H9 (cell line): ENCODE data around the gene EZH1. TPM values are rescaled to one million over a fixed set of nuclear protein-coding genes. Genes with fewer than 3 reads are reported as not detected.

Source experiments
- DNase-seq: peaks from one replicate; pipeline ENCODE4 v3.0.0-alpha.2; 2017
- H2AFZ ChIP-seq: one replicate; pipeline ENCODE4 v1.6.1; 2013; ENCODE audit warnings: mild to moderate bottlenecking, low read length, control low read depth, moderate library complexity
- H2AK5ac ChIP-seq: 2 replicates; pipeline ENCODE4 v1.6.1; 2013; ENCODE audit warnings: low read length, control low read depth, mixed read lengths; ENCODE audit not compliant: insufficient read length
- H2BK120ac ChIP-seq: one replicate; pipeline ENCODE4 v1.6.1; 2013; ENCODE audit warnings: low read depth, mild to moderate bottlenecking, low read length, control low read depth, inconsistent platforms; ENCODE audit not compliant: poor library complexity, severe bottlenecking
- H2BK12ac ChIP-seq: 2 replicates; pipeline ENCODE4 v1.6.1; 2013; ENCODE audit warnings: low read length, control low read depth, mixed read lengths, low read depth; ENCODE audit not compliant: insufficient read length
- H2BK15ac ChIP-seq: 2 replicates; pipeline ENCODE4 v1.6.1; 2013; ENCODE audit warnings: low read depth, low read length, control low read depth
- H2BK20ac ChIP-seq: one replicate; pipeline ENCODE4 v1.6.1; 2013; ENCODE audit warnings: low read depth, mild to moderate bottlenecking, low read length, control low read depth, inconsistent platforms; ENCODE audit not compliant: poor library complexity, severe bottlenecking
- H2BK5ac ChIP-seq: 2 replicates; pipeline ENCODE4 v1.6.1; 2013; ENCODE audit warnings: low read length, control low read depth, mixed read lengths; ENCODE audit not compliant: insufficient read length
- H3K14ac ChIP-seq: 2 replicates; pipeline ENCODE4 v1.6.1; 2013; ENCODE audit warnings: low read length, control low read depth; ENCODE audit not compliant: insufficient read depth
- H3K18ac ChIP-seq: 2 replicates; pipeline ENCODE4 v1.6.1; 2013; ENCODE audit warnings: low read depth, mild to moderate bottlenecking, mixed read lengths, low read length, control low read depth; ENCODE audit not compliant: insufficient read length
- H3K23ac ChIP-seq: 2 replicates; pipeline ENCODE4 v1.6.1; 2013; ENCODE audit warnings: low read length, control low read depth, mixed read lengths, low read depth; ENCODE audit not compliant: insufficient read length
- H3K23me2 ChIP-seq: 2 replicates; pipeline ENCODE4 v1.6.1; 2013; ENCODE audit warnings: low read depth, mild to moderate bottlenecking, mixed read lengths, low read length, control low read depth; ENCODE audit not compliant: insufficient read length, poor library complexity, severe bottlenecking
- H3K27ac ChIP-seq: 2 replicates; pipeline ENCODE4 v1.5.1; 2013; ENCODE audit warnings: low read length, control low read depth, mixed read lengths, low read depth; ENCODE audit not compliant: insufficient read length
- H3K27me3 ChIP-seq: 2 replicates; pipeline ENCODE4 v1.6.1; 2013; ENCODE audit warnings: low read length, control low read depth, inconsistent platforms; ENCODE audit not compliant: insufficient read depth
- H3K4ac ChIP-seq: 2 replicates; pipeline ENCODE4 v1.6.1; 2013; ENCODE audit warnings: low read depth, mild to moderate bottlenecking, control low read depth, inconsistent platforms, low read length, moderate library complexity
- H3K4me1 ChIP-seq: 2 replicates; pipeline ENCODE4 v1.6.1; 2013; ENCODE audit warnings: low read length, control low read depth, inconsistent platforms; ENCODE audit not compliant: insufficient read depth
- H3K4me2 ChIP-seq: 2 replicates; pipeline ENCODE4 v1.6.1; 2013; ENCODE audit warnings: low read length, control low read depth, mixed read lengths; ENCODE audit not compliant: insufficient read length, insufficient read depth
- H3K56ac ChIP-seq: 2 replicates; pipeline ENCODE4 v1.6.1; 2013; ENCODE audit warnings: low read depth, mild to moderate bottlenecking, mixed read lengths, low read length, control low read depth; ENCODE audit not compliant: insufficient read length
- H3K79me1 ChIP-seq: 2 replicates; pipeline ENCODE4 v1.6.1; 2013; ENCODE audit warnings: low read depth, mild to moderate bottlenecking, moderate library complexity, low read length, control low read depth, inconsistent platforms; ENCODE audit not compliant: insufficient read depth, poor library complexity, severe bottlenecking
- H3K79me2 ChIP-seq: 2 replicates; pipeline ENCODE4 v1.6.1; 2013; ENCODE audit warnings: low read length, control low read depth, inconsistent platforms; ENCODE audit not compliant: insufficient read depth
- H3K9ac ChIP-seq: 2 replicates; pipeline ENCODE4 v1.6.1; 2013; ENCODE audit warnings: low read length, control low read depth, mixed read lengths; ENCODE audit not compliant: insufficient read length; ENCODE audit errors: extremely low read depth
- H3K9me3 ChIP-seq: one replicate; pipeline ENCODE4 v1.6.1; 2013; ENCODE audit warnings: low read depth, low read length, inconsistent platforms; ENCODE audit not compliant: control insufficient read depth
- H3T11ph ChIP-seq: one replicate; pipeline ENCODE4 v1.6.1; 2013; ENCODE audit warnings: mild to moderate bottlenecking, low read length, control low read depth, inconsistent platforms
- H4K20me1 ChIP-seq: one replicate; pipeline ENCODE4 v1.6.1; 2013; ENCODE audit not compliant: control insufficient read depth, insufficient read length, insufficient read depth
- H4K5ac ChIP-seq: 2 replicates; pipeline ENCODE4 v1.6.1; 2013; ENCODE audit warnings: low read depth, mild to moderate bottlenecking, mixed read lengths, low read length, control low read depth; ENCODE audit not compliant: insufficient read length
- H4K8ac ChIP-seq: replicated peaks from 2 replicates; pipeline ENCODE4 v1.6.1; 2013; ENCODE audit warnings: low read length, control low read depth, mixed read lengths, low read depth; ENCODE audit not compliant: insufficient read length
- H4K91ac ChIP-seq: 2 replicates; pipeline ENCODE4 v1.6.1; 2013; ENCODE audit warnings: low read depth, mild to moderate bottlenecking, moderate library complexity, mixed read lengths, low read length, control low read depth; ENCODE audit not compliant: insufficient read length
- H3K27ac Mint-ChIP-seq, 3 experiments: 2 replicates in 2 of 3; 3 replicates in 1 of 3; pipeline ENCODE4 v1.8.0; 2020 to 2021; ENCODE audit warnings: mixed read lengths in 3 of 3, mild to moderate bottlenecking in 1 of 3, moderate library complexity in 1 of 3
- H3K27me3 Mint-ChIP-seq: 2 replicates; pipeline ENCODE4 v1.8.0; 2021; ENCODE audit warnings: low read depth, mild to moderate bottlenecking, moderate library complexity, mixed read lengths
- H3K36me3 Mint-ChIP-seq, 3 experiments: 2 replicates in 2 of 3; 3 replicates in 1 of 3; pipeline ENCODE4 v1.8.0; 2020 to 2021; ENCODE audit warnings: low read depth in 3 of 3, mixed read lengths in 3 of 3; ENCODE audit not compliant: insufficient read depth in 1 of 3
- H3K4me1 Mint-ChIP-seq, 2 experiments: 2 replicates each; pipeline ENCODE4 v1.8.0; 2020; ENCODE audit warnings: mixed read lengths in 2 of 2
- H3K4me3 Mint-ChIP-seq, 2 experiments: 2 replicates in 1 of 2; 3 replicates in 1 of 2; pipeline ENCODE4 v1.8.0; 2020 to 2021; ENCODE audit warnings: mild to moderate bottlenecking in 2 of 2, mixed read lengths in 2 of 2, moderate library complexity in 1 of 2
- H3K9me3 Mint-ChIP-seq, 2 experiments: 2 replicates in 1 of 2; 3 replicates in 1 of 2; pipeline ENCODE4 v1.8.0; 2020; ENCODE audit warnings: mild to moderate bottlenecking in 2 of 2, mixed read lengths in 2 of 2, moderate library complexity in 1 of 2
- CTCF ChIP-seq: fragments of 200-600 bp; sonication (generic); conservative IDR thresholded peaks from 3 replicates; pipeline ENCODE4 v1.8.0; 2021; ENCODE audit warnings: antibody characterized with exemption, mild to moderate bottlenecking
- WGBS: extraction: QIAGEN DNeasy Blood & Tissue Kit; methylation state at CpG from one replicate; pipeline ENCODE4 v1.1.7; 2013; ENCODE audit warnings: missing lambda C conversion rate, low lambda C conversion rate, mixed read lengths; ENCODE audit not compliant: insufficient read length; ENCODE audit errors: extremely low coverage; 5-methylcytosine and 5-hydroxymethylcytosine counted together
- total RNA-seq: library from RNA; stranded (reverse); gene quantifications from 2 replicates; pipeline ENCODE4 v1.2.1, GENCODE V29; 2021

The EZH1 gene
- total RNA-seq, 1 experiment from 2014 or later: 17.9 TPM

GRCh38 chr17:42677921-42678781, 66.7 kb downstream of the EZH1 start:
- H4K20me1 ChIP-seq: no peaks in the 10 kb centered on the region
- H3K23me2 ChIP-seq: peaks cover 34% of the 10 kb centered on the region
- no peak overlapping the region for H2BK20ac ChIP-seq
- peak overlapping the region; percentile 81 for H3K18ac ChIP-seq
- H3K27ac Mint-ChIP-seq: peak overlapping the region; percentile 94 to 98 (median 98)
- no peak overlapping the region for H2AFZ ChIP-seq
- H3K14ac ChIP-seq: peak overlapping the region; percentile 87
- H3K23ac ChIP-seq: no peak overlapping the region
- H3K4ac ChIP-seq: no peak overlapping the region; the same call in 1 of the 2 replicates
- H3K79me1 ChIP-seq: no peaks in the 10 kb centered on the region
- no peaks in the 10 kb centered on the region for H3K9me3 ChIP-seq
- H3K56ac ChIP-seq: no peak overlapping the region
- no peak overlapping the region for H4K8ac ChIP-seq
- peaks cover 0 to 5% (median 0%) of the 10 kb centered on the region in 3 experiments; a peak in 2 of 7 replicates for H3K36me3 Mint-ChIP-seq
- DNase-seq: peak; percentile 98
- H3K79me2 ChIP-seq: no peaks in the 10 kb centered on the region; the same call in 1 of the 2 replicates
- no CpG with 5 or more reads among the region's 53 CpGs for WGBS
- peaks cover 39 to 48% of the 10 kb centered on the region in 2 experiments for H3K4me1 Mint-ChIP-seq
- H2BK120ac ChIP-seq: no peak overlapping the region
- no peak overlapping the region for H2BK12ac ChIP-seq
- peak overlapping the region; percentile 78 for H3T11ph ChIP-seq
- H2BK5ac ChIP-seq: no peak overlapping the region
- H3K4me1 ChIP-seq: peaks cover 6% of the 10 kb centered on the region; the same call in 1 of the 2 replicates
- peak overlapping the region; percentile 83 for H3K4me2 ChIP-seq
- H4K5ac ChIP-seq: no peak overlapping the region
- peak overlapping the region; percentile 82 to 92 for H3K4me3 Mint-ChIP-seq
- no peaks in the 10 kb centered on the region; the same call in 1 of the 2 replicates for H3K27me3 ChIP-seq
- H3K9me3 Mint-ChIP-seq: no peaks in the 10 kb centered on the region; a peak in 2 of 5 replicates
- H3K9ac ChIP-seq: peak overlapping the region; percentile 84
- no peak overlapping the region for H2AK5ac ChIP-seq
- H2BK15ac ChIP-seq: no peak overlapping the region
- peaks cover 23% of the 10 kb centered on the region for H3K27me3 Mint-ChIP-seq
- no peak overlapping the region for H4K91ac ChIP-seq
- TF ChIP-seq CTCF: no peak
- H3K27ac ChIP-seq: peak overlapping the region; percentile 77
